OCI-LY7 (cell line): ENCODE measurements around the gene WWTR1. TPM values are rescaled to one million over a fixed set of nuclear protein-coding genes. Genes with fewer than 3 reads are reported as not detected.

Source experiments
- BruUV-seq: library from RNA; stranded (reverse); fragments of 400-500 nt; replicated peaks from 2 replicates; lab custom pipeline; 2021; lab: Mats Ljungman, UMichigan
- CTCF ChIA-PET: fragments of 300-600 bp; sonication (Branson Sonifier 250); formaldehyde crosslinking; loops from one replicate; lab custom pipeline; 2022; ENCODE audit warnings: antibody characterized with exemption; ENCODE audit not compliant: unreplicated experiment; lab: Charles Lee
- POLR2A ChIA-PET: fragments of 300-600 bp; sonication (Branson Sonifier 250); formaldehyde crosslinking; loops from one replicate; lab custom pipeline; 2022; ENCODE audit warnings: antibody characterized with exemption; lab: Charles Lee
- DNase-seq: peaks from one replicate; pipeline ENCODE4 v3.0.0-alpha.2; 2015; ENCODE audit warnings: low spot score
- H2AFZ ChIP-seq: fragments of 200-600 bp; sonication (generic), shearing (Covaris generic); 2 replicates; pipeline ENCODE4 v1.6.1; 2014; ENCODE audit warnings: mild to moderate bottlenecking, antibody characterized with exemption, low read length, moderate library complexity
- H3K27ac ChIP-seq: fragments of 200-600 bp; sonication (generic); 2 replicates; pipeline ENCODE4 v1.5.1; 2014; ENCODE audit warnings: mixed run types, low read depth, mild to moderate bottlenecking, moderate library complexity, low read length, inconsistent platforms; ENCODE audit not compliant: poor library complexity, severe bottlenecking
- H3K36me3 ChIP-seq: fragments of 200-600 bp; sonication (generic); 2 replicates; pipeline ENCODE4 v1.6.1; 2014; ENCODE audit warnings: mild to moderate bottlenecking, antibody characterized with exemption, low read length, moderate library complexity, mixed read lengths; ENCODE audit not compliant: insufficient read depth
- H3K4me1 ChIP-seq: fragments of 200-600 bp; sonication (generic); 2 replicates; pipeline ENCODE4 v1.5.1; 2014; ENCODE audit warnings: mild to moderate bottlenecking, low read length; ENCODE audit not compliant: insufficient read depth, poor library complexity, severe bottlenecking
- H3K4me2 ChIP-seq: fragments of 200-600 bp; sonication (generic); 2 replicates; pipeline ENCODE4 v1.6.1; 2014; ENCODE audit warnings: mild to moderate bottlenecking, low read length
- H3K4me3 ChIP-seq: fragments of 200-600 bp; sonication (generic); 2 replicates; pipeline ENCODE4 v1.5.1; 2014; ENCODE audit warnings: mild to moderate bottlenecking, low read depth, low read length; ENCODE audit not compliant: poor library complexity, severe bottlenecking
- H3K79me2 ChIP-seq: fragments of 200-600 bp; sonication (generic); 2 replicates; pipeline ENCODE4 v1.6.1; 2016; ENCODE audit warnings: low read depth, mild to moderate bottlenecking, low read length, moderate library complexity, mixed read lengths; ENCODE audit not compliant: insufficient read depth
- H3K9me2 ChIP-seq: fragments of 200-600 bp; sonication (generic); 2 replicates; pipeline ENCODE4 v1.6.1; 2016; ENCODE audit warnings: mild to moderate bottlenecking, low read length, mixed read lengths; ENCODE audit not compliant: insufficient read depth
- H3K9me3 ChIP-seq: fragments of 200-600 bp; sonication (generic); 2 replicates; pipeline ENCODE4 v1.6.1; 2014; ENCODE audit warnings: mild to moderate bottlenecking, mixed run types, low read length, mixed read lengths
- H4K20me1 ChIP-seq: fragments of 200-600 bp; sonication (generic); 2 replicates; pipeline ENCODE4 v1.6.1; 2014; ENCODE audit warnings: mild to moderate bottlenecking, antibody characterized with exemption, low read length, moderate library complexity, mixed read lengths; ENCODE audit not compliant: insufficient read depth
- CTCF ChIP-seq: fragments of 200-600 bp; sonication (generic); conservative IDR thresholded peaks from 2 replicates; pipeline ENCODE4 v1.5.1; 2014; ENCODE audit warnings: mild to moderate bottlenecking, antibody characterized with exemption, low read length, moderate library complexity, mixed read lengths
- EZH2phosphoT487 ChIP-seq: fragments of 200-600 bp; sonication (generic); IDR thresholded peaks from 2 replicates; pipeline ENCODE4 v1.6.1; 2018; ENCODE audit warnings: low read depth, borderline replicate concordance, mild to moderate bottlenecking, mixed run types, antibody characterized with exemption, low read length, moderate library complexity, mixed read lengths
- intact Hi-C: fragments of 100-400 bp; cut with micrococcal nuclease; formaldehyde crosslinking; loops from one replicate; pipeline ENCODE4 v1.10.0; 2022; ENCODE audit not compliant: unreplicated experiment
- total RNA-seq, 2 experiments: library from RNA; depleted of rRNA in 1 of 2; stranded (reverse); fragments of >200 nt in 1 of 2; shearing (Covaris generic) in 1 of 2; gene quantifications; 2 replicates each; pipeline ENCODE4 v1.2.3, GENCODE V29; 2014 to 2022

Gene WWTR1
- total RNA-seq, 2 experiments from 2014 or later, result 0.15 TPM; not detected in 1

GRCh38 chr3:149572796-149573414 is 84.9 kb downstream of the WWTR1 start:
- POLR2A ChIA-PET, result interaction anchor here (0.7 kb wide), 1 partner anchor 10 kb away, joined by 4 read pairs; no protein-coding TSS in a partner anchor

DNA sequence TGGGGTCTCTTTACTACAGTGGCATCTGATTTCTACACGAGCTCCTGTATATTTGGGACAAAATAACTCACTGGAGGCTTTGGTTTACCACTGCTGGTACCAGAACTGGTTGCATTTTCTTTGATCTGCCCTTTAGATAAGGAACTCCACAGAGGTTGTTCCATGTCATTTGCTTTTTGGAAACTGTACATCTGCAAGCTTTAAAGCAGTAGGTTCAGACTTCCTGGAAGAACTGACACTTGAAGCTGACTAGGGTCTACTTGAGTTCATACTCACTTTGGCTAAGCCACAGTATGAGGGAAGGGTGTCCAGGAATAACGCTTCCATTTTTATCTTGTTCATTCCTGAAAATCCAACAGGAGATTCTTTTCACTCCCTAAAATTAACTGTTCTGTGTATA is 86.4 kb downstream of the WWTR1 start:
- BruUV-seq, result no TSS peak
- Histone ChIP-seq H3K27ac (no peak overlapping the region), H3K9me2 (no peaks in the 10 kb centered on the region), H3K4me2 (no peak overlapping the region), H3K4me3 (no peak overlapping the region), H3K4me1 (no peaks in the 10 kb centered on the region), H3K36me3 (no peaks in the 10 kb centered on the region), H3K79me2 (no peaks in the 10 kb centered on the region), H3K9me3 (no peaks in the 10 kb centered on the region), H4K20me1 (no peaks in the 10 kb centered on the region), H2AFZ (no peak overlapping the region)
- ChIA-PET POLR2A (interaction anchor here (0.7 to 1.3 kb wide), 2 partner anchors 16 to 58 kb away, joined by 3 to 5 read pairs; no protein-coding TSS in a partner anchor), CTCF (no interaction called here)
- intact Hi-C loops, result no loop called here
- TF ChIP-seq EZH2phosphoT487 (no peak), CTCF (no peak)
- no peak for DNase-seq

More at GRCh38 chr3:149572796-149573414, 84.9 kb downstream of the WWTR1 start:
- H3K79me2 ChIP-seq, result no peaks in the 10 kb centered on the region
- no peak overlapping the region for H3K4me3 ChIP-seq
- H3K9me3 ChIP-seq, result no peaks in the 10 kb centered on the region
- H3K4me1 ChIP-seq, result no peaks in the 10 kb centered on the region
- BruUV-seq, result no TSS peak
- intact Hi-C loops, result no loop called here
- H4K20me1 ChIP-seq, result no peaks in the 10 kb centered on the region
- DNase-seq, result no peak
- H2AFZ ChIP-seq, result no peak overlapping the region
- H3K36me3 ChIP-seq, result no peaks in the 10 kb centered on the region
- TF ChIP-seq EZH2phosphoT487, result no peak
- no peak for TF ChIP-seq CTCF
- H3K9me2 ChIP-seq, result no peaks in the 10 kb centered on the region
- no peak overlapping the region for H3K27ac ChIP-seq
- CTCF ChIA-PET, result no interaction called here
- no peak overlapping the region for H3K4me2 ChIP-seq

- TF ChIP-seq CTCF (no peak), EZH2phosphoT487 (no peak)
- H3K9me3 ChIP-seq, result no peaks in the 10 kb centered on the region
- intact Hi-C loops, result no loop called here
- H3K36me3 ChIP-seq, result no peaks in the 10 kb centered on the region
- H2AFZ ChIP-seq, result no peak overlapping the region
- no peak for DNase-seq
- no peaks in the 10 kb centered on the region for H3K4me1 ChIP-seq
- POLR2A ChIA-PET, result interaction anchor here (0.6 to 1.3 kb wide), 4 partner anchors 17 to 858 kb away, joined by 3 to 5 read pairs (median 3); no protein-coding TSS in a partner anchor
- H3K9me2 ChIP-seq, result no peaks in the 10 kb centered on the region
- H3K4me3 ChIP-seq, result no peak overlapping the region
- H3K4me2 ChIP-seq, result no peak overlapping the region
- no peak overlapping the region for H3K27ac ChIP-seq
- CTCF ChIA-PET, result no interaction called here
- H4K20me1 ChIP-seq, result no peaks in the 10 kb centered on the region
- no peaks in the 10 kb centered on the region for H3K79me2 ChIP-seq
- BruUV-seq, result no TSS peak
Observed at GRCh38 chr3:149570016-149570415, 87.8 kb downstream of the WWTR1 start.
